ENCODE measurements around the gene YWHAE. TPM values are rescaled to one million over a fixed set of nuclear protein-coding genes. Genes with fewer than 3 reads are reported as not detected.
A peak's percentile ranks its signal among the peaks of the same experiment; 100 is the strongest.
"Not testable (repeated sequence)": the region's sequence is repeated elsewhere in the genome, so short reads cannot be mapped to it uniquely, and the experiment has no call there.

YWHAE gene
- total RNA-seq (100 to 1,000 TPM; 384 to 524 (median 452) TPM), polyA plus RNA-seq (100 to 1,000 TPM; 288 to 589 TPM)
- long read RNA-seq, donor 1, transcript YWHAE-205 (2 exons, 465 nt) = minor isoform, 5 of 1,573 reads
- long read RNA-seq, donor 1, transcript YWHAE-201 (6 exons, 2,211 nt) = major isoform, 1,455 of 1,573 reads
- long read RNA-seq, donor 1, transcript YWHAE-208 (7 exons, 1,818 nt) = minor isoform, 59 of 1,573 reads
- long read RNA-seq, donor 1, partial matches to known transcripts = 18 of 1,573 reads
- long read RNA-seq, donor 1, other reads (novel, unspliced or antisense) = 34 of 1,573 reads
- long read RNA-seq, donor 2, transcript YWHAE-205 (2 exons, 465 nt) = minor isoform, 67 of 421 reads
- long read RNA-seq, donor 2, transcript YWHAE-201 (6 exons, 2,211 nt) = major isoform, 277 of 421 reads
- long read RNA-seq, donor 2, transcript YWHAE-208 (7 exons, 1,818 nt) = minor isoform, 10 of 421 reads
- long read RNA-seq, donor 2, transcript YWHAE-204 (3 exons, 691 nt) = minor isoform, 23 of 421 reads
- long read RNA-seq, donor 2, partial matches to known transcripts = 38 of 421 reads
- long read RNA-seq, donor 2, other reads (novel, unspliced or antisense) = 0 of 421 reads
- long read RNA-seq, donor 3, transcript YWHAE-208 (7 exons, 1,818 nt) = minor isoform, 19 of 409 reads
- long read RNA-seq, donor 3, transcript YWHAE-201 (6 exons, 2,211 nt) = major isoform, 372 of 409 reads
- long read RNA-seq, donor 3, partial matches to known transcripts = 6 of 409 reads
- long read RNA-seq, donor 3, other reads (novel, unspliced or antisense) = 9 of 409 reads

DNA sequence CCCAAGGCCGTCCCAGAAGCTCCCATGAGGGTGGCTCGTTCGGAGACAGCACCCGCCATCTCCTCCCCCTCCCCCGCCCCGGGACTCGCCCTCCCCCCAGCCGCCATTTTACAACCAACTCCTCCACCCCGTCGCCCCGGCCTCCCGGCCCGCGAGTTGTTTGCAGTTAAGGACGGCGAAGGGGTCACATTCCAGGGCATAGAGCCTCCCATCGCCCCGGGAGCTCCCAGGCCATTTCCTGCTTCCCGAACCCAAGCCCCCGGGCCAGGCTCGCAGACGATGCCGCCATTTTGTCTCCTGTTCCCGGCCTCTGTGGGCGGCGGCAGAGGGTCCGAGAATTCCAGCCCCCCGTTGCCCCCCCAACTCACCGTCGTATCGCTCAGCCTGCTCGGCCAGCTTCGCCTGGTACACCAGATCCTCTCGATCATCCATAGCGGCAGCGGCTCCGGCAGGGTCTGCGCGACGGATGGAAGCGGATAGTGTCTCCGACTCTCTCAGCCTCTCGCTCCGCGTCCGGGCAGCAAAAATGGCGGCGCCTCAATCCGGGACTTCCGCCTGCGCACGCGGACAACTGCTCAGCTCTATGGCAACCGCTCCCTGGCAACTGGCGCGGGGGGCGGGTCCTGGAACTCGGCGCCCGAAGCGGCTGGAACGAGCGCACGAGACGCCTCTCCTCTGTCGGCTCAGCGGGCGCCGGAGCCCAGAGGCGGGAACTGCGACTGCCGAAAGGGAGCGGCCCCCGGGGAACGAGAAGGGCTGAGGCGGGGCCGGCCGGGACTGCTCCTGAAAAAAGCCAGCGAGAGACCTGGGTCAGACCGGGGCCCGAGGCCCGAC is at the start of gene YWHAE:
Gene YWHAE (minus strand): TSS at position 544 of the 834 bp plus-strand sequence. CDS start 112 bp downstream, at position 432.
- intact Hi-C loops (cut with DNase I) = loop anchor here in 1 of 4 donors (10.0 kb wide), 1 partner anchor 55 kb away; the partner anchor contains the start of gene CRK
- Histone ChIP-seq H3K36me3 (no peaks in the 10 kb centered on the region), H3K27me3 (no peaks in the 10 kb centered on the region), H3K4me3 (peak within 1 kb of the TSS; percentile 69), H3K9me3 (no peaks in the 10 kb centered on the region), H3K4me1 (ENCODE audit: insufficient read depth) (peaks cover 15% of the 10 kb centered on the region), H3K27ac (peak within 1 kb of the TSS; percentile 93 to 95)
- WGBS, 3 donors = 0 to 1% (median 1%) methylated on average over 73 to 82 of the region's 82 CpGs
- DNase-seq = peak; percentile 97 to 99 (median 98)
- TF ChIP-seq, protein P1, sequence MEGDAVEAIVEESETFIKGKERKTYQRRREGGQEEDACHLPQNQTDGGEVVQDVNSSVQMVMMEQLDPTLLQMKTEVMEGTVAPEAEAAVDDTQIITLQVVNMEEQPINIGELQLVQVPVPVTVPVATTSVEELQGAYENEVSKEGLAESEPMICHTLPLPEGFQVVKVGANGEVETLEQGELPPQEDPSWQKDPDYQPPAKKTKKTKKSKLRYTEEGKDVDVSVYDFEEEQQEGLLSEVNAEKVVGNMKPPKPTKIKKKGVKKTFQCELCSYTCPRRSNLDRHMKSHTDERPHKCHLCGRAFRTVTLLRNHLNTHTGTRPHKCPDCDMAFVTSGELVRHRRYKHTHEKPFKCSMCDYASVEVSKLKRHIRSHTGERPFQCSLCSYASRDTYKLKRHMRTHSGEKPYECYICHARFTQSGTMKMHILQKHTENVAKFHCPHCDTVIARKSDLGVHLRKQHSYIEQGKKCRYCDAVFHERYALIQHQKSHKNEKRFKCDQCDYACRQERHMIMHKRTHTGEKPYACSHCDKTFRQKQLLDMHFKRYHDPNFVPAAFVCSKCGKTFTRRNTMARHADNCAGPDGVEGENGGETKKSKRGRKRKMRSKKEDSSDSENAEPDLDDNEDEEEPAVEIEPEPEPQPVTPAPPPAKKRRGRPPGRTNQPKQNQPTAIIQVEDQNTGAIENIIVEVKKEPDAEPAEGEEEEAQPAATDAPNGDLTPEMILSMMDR (IDR thresholded peaks at IDR 0.05) = peak in 2 of 3 donors; percentile 7 to 34
- peak; percentile 99 for TF ChIP-seq POLR2A (IDR thresholded peaks at IDR 0.05)
- TF ChIP-seq EP300 (IDR thresholded peaks at IDR 0.05) = no peak

DNA sequence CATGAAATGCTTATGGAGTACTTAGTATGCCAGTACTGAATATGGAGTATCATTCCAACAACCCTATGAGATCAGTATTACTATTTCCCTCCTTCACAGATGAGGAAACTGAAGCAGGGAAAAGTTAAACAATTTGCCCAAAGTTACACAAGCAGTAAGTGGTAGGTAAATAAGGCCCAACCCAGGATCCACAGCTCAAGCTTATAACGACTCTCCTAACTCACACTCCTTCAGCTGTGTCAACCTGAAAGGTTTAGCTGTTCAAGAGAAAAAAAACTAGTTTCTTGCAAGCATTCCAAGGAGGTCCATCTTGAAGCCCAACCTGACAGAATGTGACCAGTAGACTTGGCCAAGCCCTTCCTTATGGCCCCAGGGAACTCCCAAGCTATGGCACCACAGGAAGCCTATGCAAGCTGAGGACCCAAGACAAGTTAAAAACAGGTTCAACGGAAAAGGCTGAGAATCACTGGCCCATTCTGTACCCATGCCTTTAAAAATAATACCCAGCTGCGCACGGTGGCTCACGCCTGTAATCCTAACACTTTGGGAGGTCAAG is 49.5 kb upstream of the YWHAE start:
- intact Hi-C loops (cut with DNase I) = no loop called here
- no peak for DNase-seq
- WGBS, 3 donors = 88 to 90% (median 88%) methylated on average over 5 of the region's 5 CpGs
- Histone ChIP-seq H3K27ac (no peak overlapping the region), H3K9me3 (no peaks in the 10 kb centered on the region), H3K4me3 (no peak overlapping the region), H3K27me3 (no peaks in the 10 kb centered on the region), H3K36me3 (no peaks in the 10 kb centered on the region), H3K4me1 (ENCODE audit: insufficient read depth) (peaks cover 6% of the 10 kb centered on the region)
- TF ChIP-seq EP300 (IDR thresholded peaks at IDR 0.05) (no peak), POLR2A (IDR thresholded peaks at IDR 0.05) (no peak)
- TF ChIP-seq, protein P1 (IDR thresholded peaks at IDR 0.05) = no peak

DNA sequence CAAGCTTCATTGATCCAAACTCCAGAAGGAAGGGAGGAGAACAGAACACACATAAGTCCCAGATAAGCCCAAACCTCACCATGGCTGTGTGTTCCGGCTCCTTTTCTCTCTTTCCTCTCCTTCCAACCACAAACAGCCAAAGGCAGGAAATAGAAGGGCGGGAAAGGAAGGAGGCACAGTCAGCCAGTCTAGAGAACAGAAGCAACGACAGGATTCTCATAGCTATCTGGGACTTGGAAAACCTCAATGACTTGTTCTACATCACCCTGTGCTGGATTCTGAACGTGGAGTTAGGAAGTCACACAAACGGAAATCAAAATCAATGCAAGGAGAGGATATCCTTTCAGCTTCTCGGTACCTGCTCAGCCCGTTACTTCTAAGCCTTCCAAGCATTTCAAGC is 47.0 kb upstream of the YWHAE start:
- WGBS, 3 donors = 68 to 78% (median 75%) methylated on average over 7 of the region's 7 CpGs
- TF ChIP-seq EP300 (IDR thresholded peaks at IDR 0.05) (no peak), POLR2A (IDR thresholded peaks at IDR 0.05) (no peak)
- TF ChIP-seq, protein P1 (IDR thresholded peaks at IDR 0.05) = no peak
- no peak overlapping the region for H3K27ac ChIP-seq
- intact Hi-C loops (cut with DNase I) = no loop called here
- DNase-seq = no peak
- H3K27me3 ChIP-seq = no peaks in the 10 kb centered on the region
- H3K4me3 ChIP-seq = no peak overlapping the region
- no peaks in the 10 kb centered on the region for H3K36me3 ChIP-seq
- no peaks in the 10 kb centered on the region for H3K9me3 ChIP-seq
- H3K4me1 ChIP-seq (ENCODE audit: insufficient read depth) = no peaks in the 10 kb centered on the region

DNA sequence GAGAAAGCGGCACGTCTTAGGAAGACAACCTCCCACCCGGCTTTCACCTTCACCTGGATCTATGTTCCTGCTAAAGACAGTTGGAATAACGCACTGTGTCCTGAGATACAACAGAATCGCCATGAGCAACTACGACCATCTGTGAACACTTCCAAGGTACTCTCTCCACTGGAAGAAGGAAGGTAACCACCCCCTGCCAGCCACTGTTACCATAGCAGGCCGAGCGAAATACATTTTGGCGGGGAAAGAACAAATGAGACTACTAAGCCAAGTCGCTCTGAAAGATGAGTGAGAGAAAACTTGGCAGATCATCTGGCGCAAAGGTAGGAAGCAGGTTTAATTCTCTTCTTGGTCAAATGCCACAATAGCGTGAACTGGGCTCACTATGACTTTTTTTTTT is 46.2 kb upstream of the YWHAE start:
- no peak for DNase-seq
- TF ChIP-seq, protein P1 (IDR thresholded peaks at IDR 0.05) = no peak
- no peak for TF ChIP-seq EP300 (IDR thresholded peaks at IDR 0.05)
- no peak for TF ChIP-seq POLR2A (IDR thresholded peaks at IDR 0.05)
- Histone ChIP-seq H3K4me3 (no peak overlapping the region), H3K27me3 (no peaks in the 10 kb centered on the region), H3K27ac (no peak overlapping the region), H3K36me3 (no peaks in the 10 kb centered on the region), H3K4me1 (ENCODE audit: insufficient read depth) (no peaks in the 10 kb centered on the region), H3K9me3 (no peaks in the 10 kb centered on the region)
- intact Hi-C loops (cut with DNase I) = no loop called here
- WGBS, 3 donors = 94 to 96% (median 94%) methylated on average over 12 of the region's 12 CpGs

DNA sequence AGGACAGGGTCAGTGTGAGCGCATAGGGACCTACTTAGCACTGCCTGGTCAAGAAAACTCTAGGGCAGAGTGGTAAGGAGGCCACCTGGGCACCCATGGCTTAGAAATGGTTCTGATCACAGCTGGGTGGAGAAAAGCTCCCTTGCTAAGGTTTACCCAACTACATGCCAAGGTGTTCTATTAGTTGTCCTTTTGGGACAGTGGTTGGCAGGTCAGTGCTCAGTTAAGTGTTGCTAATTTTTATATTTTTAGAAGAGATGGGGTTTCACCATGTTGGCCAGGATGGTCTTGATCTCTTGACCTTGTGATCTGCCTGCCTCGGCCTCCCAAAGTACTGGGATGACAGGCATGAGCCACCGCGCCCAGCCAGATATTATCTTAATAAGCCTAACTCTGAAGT is 45.7 kb upstream of the YWHAE start:
- H3K4me3 ChIP-seq; H3K9me3 ChIP-seq; H3K27me3 ChIP-seq; H3K36me3 ChIP-seq; H3K27ac ChIP-seq; H3K4me1 ChIP-seq (ENCODE audit: insufficient read depth); DNase-seq; intact Hi-C loops (cut with DNase I): not testable (repeated sequence)
- 80 to 98% (median 94%) methylated on average over 4 of the region's 4 CpGs for WGBS, 3 donors

DNA sequence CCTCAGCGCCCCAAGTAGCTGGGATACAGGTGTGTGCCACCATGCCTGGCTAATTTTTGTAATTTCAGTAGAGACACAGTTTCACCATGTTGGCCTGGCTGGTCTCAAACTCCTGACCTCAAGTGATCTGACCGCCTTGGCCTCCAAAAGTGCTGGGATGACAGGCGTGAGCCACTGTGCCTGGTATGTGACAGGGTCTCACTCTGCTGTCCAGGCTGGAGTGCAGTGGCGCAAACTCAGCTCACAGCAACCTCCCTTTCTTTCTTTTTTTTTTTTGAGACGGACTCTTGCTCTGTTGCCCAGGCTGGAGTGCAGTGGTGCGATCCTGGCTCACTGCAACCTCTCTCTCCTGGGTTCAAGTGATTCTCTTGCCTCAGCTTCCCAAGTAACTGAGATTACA is 42.7 kb upstream of the YWHAE start:
- H3K36me3 ChIP-seq; H3K27me3 ChIP-seq; DNase-seq; H3K27ac ChIP-seq; H3K4me1 ChIP-seq (ENCODE audit: insufficient read depth); H3K4me3 ChIP-seq; H3K9me3 ChIP-seq; intact Hi-C loops (cut with DNase I): not testable (repeated sequence)
- 95 to 98% (median 96%) methylated on average over 6 of the region's 6 CpGs for WGBS, 3 donors

All from ovary (tissue), 10 donors.